22Rv1 (cell line): ENCODE results near the gene IGLL5.

Source experiments
- CTCF ChIP-seq: fragments of 450-650 bp; IDR thresholded peaks from 2 replicates; pipeline ENCODE4 v1.5.1; 2017; ENCODE audit warnings: mild to moderate bottlenecking
- ZFX ChIP-seq: fragments of 450-650 bp; IDR thresholded peaks from 2 replicates; pipeline ENCODE4 v1.6.1; 2017; ENCODE audit warnings: antibody characterized with exemption, borderline replicate concordance

- TF ChIP-seq CTCF (no peak), ZFX (no peak)
Observed at GRCh38 chr22:22896601-22897000, 9.0 kb downstream of the IGLL5 start.
